GM18873 (cell line): Measurements from ENCODE around the gene FGF2.
"Not testable (repeated sequence)": the region's sequence is repeated elsewhere in the genome, so short reads cannot be mapped to it uniquely, and the experiment has no call there.

Experiments
- ATAC-seq: cut with Tn5 transposase; IDR thresholded peaks from one replicate; pipeline ENCODE4 v1.9.1; 2021; ENCODE audit warnings: mild to moderate bottlenecking, moderate library complexity, moderate number of reproducible peaks; ENCODE audit not compliant: unreplicated experiment, low FRiP score

FGF2 gene

DNA sequence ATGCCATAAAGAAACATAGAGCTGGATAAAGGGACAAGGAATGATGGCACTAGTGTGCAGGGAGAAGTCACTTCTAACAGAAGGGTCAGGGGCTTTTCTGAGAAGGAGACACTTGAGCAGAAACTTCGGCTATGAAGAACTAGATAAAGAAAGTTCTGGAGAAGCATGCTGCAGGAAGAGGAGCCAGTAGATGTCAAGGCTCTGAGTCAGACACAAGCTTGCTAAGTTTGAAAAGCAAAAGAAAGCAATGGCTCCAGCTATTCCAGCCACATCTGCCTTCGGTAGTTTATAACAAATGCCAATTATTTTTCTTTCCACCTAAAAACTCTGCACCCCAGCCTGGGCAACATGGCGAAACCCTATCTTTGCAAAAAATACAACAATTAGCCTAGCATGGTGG lies 88.3 kb downstream of the FGF2 start:
- ATAC-seq = no peak

DNA sequence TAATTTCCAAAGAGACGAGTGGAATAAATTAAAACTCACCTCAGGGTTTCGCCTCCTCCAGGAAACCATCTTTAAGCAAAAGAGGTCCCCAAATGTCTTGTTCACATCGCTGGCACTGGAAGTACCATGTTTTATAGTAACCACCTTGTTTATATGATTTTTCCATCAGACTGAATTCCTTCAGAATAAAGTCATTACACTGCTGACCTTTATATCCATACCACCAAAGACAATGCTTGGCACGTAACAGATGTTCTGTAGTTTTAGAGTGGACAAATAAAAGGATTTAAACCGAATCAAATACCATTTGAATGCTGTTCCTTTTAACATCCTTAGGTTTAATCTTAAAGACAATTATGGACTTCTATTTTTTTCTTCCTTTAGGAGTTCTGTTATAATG lies 91.1 kb downstream of the FGF2 start:
- ATAC-seq = no peak

DNA sequence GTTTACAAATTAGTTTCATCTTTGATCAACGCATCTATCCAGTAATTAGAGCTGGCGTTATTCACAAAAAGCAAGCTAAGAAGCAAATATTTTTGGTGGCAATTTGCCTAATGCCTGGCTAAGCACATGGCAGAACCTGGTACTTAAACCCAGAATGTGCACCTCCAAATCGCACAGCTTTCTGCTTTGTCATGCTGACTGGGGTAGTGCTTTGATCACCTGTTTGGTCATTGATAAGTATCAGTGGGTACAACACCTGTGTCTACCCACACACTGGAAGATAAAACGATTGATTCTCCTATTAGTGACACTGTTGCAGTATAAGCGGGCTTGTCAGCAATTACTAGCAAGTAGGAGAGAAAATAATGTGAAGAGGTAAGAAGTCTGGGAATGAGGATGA lies 93.8 kb downstream of the FGF2 start:
- ATAC-seq = no peak

DNA sequence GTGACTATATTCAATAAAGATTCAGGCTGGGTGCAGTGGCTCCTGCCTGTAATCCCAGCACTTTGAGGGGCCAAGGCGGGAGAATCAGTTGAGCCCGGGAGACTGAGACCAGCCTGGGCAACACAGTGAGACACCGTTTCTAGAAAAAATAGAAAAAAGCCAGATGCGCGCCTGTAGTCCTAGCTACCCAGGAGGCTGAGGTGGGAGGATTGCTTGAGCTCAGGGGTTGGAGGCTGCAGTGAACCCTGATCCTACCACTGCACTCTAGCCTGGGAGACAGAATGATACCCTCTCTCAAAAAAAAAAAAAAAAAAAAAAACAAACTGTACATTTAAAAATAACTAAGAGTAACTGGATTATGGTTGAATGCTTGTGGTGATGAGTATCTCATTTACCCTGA lies 94.7 kb downstream of the FGF2 start:
- ATAC-seq = no peak

DNA sequence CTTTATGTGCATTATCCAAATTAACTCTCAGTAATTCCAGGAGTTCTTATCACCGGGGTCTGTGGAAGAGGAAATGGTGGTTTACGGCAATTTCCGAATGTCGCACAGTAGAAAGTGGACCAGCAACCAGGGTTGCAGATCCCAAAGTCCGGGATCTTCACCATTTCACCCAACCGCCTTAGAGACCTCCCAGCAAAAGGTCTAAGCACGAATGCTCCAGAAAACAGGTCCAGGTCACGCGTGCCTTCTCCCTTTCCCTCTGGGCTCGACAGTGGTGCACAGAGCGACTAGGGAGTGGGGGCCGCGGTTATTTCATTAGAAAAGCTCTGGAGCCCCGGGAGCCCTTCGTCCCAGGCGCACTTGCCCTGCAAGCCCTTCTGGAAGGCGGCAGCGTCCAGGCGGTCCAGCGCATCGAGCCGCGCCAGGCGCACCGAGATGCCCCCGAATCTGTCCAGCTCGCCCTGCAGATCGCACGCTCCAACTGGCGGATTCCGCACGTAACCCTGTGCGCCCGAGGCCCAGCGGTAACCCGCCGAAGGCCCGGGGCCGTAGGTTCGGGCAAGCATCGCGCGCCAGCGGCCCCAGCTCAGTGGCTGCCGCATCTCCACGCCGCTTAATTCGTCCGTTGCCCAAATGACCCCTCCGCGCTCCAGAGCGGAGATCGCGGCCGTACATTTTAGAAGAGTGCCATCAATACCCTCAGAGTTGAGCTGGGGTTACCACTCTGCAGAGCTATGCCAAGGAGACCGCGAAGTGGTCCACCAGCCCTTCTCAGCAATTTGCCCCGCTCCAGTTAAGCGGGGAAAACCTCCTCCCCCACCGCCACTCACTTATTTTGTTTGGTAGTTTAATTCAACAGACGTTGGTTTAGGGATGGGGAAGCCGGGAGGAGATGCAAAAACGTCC lies 95.6 kb downstream of the FGF2 start, which contains the start of gene NUDT6:
Gene NUDT6 (minus strand): TSS at position 627 of the 906 bp plus-strand sequence. CDS start 25 bp downstream, at position 602.
- ATAC-seq = peak; percentile 49

DNA sequence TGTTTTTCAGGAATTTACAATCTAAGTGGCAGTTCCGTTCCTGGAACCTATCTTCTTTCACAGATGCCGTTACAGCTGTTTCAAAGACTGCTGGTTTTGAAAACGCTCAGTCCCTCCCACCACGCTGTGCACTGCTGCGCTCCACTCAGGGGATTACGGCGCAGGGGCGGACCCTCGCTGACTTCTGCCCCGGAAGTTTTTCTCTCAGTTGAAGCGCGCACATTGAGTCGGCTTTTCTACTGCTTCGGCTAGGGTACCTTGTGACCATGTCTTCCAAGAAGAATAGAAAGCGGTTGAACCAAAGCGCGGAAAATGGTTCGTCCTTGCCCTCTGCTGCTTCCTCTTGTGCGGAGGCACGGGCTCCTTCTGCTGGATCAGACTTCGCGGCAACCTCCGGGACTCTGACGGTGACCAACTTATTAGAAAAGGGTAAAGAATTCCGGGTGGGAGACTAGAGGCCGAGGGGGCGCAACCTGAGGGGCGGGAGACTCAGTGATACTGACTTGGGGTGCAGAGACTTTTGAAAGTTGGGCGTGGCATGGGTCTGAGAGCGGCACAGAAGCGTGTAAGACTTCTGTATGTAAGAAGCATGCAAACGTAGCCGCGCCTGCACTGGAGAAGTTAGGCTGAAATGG lies 96.4 kb downstream of the FGF2 start:
- ATAC-seq = peak; percentile 91

DNA sequence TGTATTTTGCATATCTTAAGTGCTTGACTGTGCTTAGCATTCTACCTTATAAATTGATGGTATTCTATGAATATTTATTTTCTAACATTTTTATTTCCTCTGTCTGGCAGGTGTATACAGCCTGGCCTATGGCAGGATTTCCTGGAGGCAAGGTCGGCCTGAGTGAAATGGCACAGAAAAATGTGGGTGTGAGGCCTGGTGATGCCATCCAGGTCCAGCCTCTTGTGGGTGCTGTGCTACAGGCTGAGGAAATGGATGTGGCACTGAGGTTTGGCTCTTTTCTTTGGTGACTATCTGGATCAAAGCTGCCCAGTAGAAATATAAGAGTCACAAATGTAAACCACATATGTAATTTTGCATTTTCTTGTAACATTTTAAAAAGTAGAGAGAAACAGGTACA lies 102.3 kb downstream of the FGF2 start:
- no peak for ATAC-seq

DNA sequence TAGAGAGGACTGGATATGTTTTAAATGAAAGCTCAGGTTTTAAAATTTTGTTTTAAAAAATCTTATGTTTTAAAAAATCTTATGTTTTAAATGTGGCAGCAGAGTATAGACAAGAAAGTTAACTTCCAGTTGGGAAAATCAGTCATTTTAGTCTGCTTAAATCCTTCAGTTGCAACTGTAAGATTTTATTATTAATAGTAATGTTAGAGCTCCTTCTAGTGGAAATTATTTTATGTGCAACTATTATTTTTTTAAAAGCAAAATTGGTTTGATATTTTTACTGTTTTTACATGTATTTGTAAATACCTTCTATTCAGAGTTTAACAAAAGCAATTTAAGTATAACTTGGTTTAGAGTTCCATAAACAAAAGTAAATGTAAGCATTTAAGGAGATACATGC lies 104.2 kb downstream of the FGF2 start:
- no peak for ATAC-seq

DNA sequence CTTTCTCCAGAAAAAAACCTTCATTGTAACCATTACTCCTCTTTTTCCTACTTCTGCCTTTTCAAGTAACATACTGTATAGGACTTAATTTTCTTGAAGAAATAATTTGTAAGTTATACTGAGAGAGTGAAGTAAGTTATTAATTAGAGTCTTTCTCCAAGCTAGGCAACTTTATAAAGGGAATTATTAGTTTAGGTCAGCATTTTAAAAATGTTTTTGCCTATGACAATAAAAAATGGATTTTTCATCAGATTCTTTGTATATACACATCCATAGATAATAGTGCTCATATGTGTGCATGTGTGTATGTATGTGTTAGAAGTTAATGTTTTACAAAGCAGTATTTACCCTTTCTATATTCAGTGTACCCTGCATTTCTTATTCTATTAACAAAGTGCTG lies 106.1 kb downstream of the FGF2 start:
- ATAC-seq = no peak

DNA sequence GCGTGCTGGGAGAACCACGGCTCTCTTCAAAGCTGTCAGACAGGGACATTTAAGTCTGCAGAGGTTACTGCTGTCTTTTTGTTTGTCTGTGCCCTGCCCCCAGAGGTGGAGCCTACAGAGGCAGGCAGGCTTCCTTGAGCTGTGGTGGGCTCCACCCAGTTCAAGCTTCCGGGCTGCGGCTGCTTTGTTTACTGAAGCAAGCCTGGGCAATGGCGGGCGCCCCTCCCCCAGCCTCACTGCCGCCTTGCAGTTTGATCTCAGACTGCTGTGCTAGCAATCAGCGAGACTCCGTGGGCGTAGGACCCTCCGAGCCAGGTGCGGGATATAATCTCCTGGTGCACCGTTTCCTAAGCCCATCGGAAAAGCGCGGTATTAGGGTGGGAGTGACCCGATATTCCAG lies 118.5 kb downstream of the FGF2 start:
- ATAC-seq = not testable (repeated sequence)

DNA sequence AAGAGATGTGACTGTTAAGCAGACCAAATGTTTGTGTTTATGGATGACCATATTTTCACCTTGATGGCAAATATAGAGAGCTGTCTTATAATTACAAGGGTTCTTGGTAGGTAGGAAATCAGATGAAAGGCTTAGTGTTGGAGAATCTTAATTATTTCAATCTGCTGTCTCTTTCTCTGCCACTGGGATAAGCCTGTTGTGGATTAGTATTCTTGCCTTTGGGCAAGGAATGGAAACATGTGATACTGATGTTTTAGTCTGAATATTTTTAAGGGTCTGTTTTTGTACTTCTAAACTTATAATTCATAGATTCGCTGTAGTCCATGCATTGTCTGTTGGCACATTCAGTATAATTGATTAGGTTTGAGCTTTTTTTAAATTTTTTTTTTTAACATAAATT lies 119.5 kb downstream of the FGF2 start:
- no peak for ATAC-seq
